Purkinje cell (primary cell): ENCODE results near the gene STN1. TPM values are rescaled to one million over a fixed set of nuclear protein-coding genes. Genes with fewer than 3 reads are reported as not detected.

Source experiments
- polyA plus RNA-seq: library from polyadenylated mRNA; unstranded; fragments of >200 nt; fragmentation: Nextera tagmentation; gene quantifications from 2 replicates; pipeline ENCODE4 v1.2.1, GENCODE V29; 2014

STN1 gene, protein sequence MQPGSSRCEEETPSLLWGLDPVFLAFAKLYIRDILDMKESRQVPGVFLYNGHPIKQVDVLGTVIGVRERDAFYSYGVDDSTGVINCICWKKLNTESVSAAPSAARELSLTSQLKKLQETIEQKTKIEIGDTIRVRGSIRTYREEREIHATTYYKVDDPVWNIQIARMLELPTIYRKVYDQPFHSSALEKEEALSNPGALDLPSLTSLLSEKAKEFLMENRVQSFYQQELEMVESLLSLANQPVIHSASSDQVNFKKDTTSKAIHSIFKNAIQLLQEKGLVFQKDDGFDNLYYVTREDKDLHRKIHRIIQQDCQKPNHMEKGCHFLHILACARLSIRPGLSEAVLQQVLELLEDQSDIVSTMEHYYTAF
- 10.6 and 11.6 TPM in 2 replicates for polyA plus RNA-seq

DNA sequence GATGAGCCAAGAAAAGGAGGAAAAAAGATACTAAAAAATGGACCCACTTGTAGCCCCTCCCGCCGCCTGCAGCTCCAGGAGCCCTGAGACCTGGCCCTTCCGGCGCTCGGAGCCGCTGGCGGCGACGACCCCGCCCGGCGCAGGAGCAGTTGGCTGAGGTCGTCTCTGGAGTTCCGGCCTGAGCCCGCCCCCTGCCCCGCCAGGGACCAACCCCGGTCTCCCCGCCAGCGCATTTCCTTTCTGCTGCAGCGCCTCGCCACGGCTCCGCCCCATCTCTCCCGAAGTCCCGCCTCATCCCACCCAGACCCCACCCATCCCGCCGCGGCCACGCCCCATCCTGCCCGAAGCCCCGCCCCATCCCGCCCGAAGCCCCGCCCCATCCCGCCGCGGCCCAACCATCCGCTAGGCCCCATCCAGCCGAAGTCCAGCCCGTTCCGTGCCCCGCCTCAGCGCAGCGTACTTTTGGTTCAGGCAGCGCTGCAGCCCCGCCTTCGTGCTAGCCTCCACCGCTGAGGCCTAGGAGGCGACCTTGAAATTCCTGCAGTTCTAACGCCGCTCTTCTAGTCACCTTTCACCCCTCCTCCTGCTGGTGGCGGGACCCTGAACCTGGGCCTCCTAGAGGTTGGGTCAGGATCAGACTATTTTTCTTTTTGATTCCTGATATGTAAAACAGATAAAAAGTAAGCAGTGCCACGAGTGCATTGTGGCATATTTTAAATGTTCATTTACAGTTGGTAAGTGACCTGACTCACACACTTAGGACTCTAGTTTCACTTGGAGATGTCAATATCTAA, at the start of gene STN1:
Gene STN1 (minus strand): TSS at position 132 of the 794 bp plus-strand sequence. CDS start 590 bp downstream, outside the sequence.

DNA sequence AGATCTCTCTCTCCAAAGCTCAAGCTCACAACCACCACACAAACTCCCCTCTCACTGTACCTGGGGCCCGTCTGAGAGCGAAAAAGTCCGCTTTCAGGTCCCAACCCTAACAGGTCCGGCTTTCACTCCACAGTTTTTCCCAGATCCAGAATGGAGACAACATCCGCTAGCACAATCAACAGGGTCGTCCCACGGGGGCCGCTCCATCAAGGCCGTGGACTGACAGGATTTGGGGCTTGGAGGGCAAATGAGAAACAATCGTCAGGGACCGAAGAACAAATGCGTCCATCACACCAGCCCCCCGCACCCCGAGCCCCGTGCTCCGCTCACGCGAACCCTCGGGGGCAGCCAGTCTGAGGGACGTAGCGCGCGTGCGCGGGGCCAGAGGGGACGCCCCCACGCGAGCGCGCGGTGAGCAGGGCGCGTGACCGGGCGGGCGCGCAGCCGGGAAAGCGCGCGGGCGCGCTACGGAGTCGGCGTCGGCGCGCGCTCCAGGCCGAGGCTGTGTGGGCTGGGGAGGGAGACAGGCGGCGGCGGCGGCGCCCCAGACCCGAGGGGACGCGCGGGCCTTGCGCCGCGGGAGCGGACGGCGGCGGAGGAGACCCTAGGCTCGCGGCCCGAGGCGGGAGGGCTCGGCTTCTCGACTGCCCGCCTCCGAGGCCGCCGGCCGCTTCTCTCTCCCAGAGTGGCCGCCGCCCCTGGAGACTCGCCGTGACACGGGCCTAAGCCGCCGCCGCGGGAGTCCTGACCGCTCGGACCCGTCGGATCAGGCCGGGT, 48.9 kb upstream of the STN1 start, which contains the start of gene SLK:
Gene SLK (plus strand): TSS at position 470 of the 777 bp plus-strand sequence. CDS start 606 bp downstream, outside the sequence.

DNA sequence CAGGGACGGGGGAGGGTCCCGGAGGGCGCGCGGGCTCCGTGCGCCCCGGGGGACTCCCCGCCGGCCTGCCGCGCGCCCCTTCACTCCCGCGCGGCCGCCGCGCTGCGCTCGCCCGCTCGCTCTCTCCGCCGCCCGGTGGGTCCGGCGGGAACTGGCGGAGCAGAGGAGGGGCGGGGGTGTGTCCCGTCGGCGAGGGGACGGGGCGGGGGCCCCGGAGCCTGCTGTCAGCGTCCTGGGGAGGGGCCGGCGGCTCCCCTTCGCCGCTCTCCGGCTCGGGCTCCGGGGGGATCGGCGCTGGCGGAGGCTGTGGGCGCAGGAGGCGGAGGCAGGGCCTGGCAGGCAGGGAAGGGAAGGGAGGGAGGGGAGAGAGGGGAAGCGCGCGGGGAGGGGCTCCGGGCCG, 62.6 kb downstream of the STN1 start, which contains the start of gene SH3PXD2A:
Gene SH3PXD2A (minus strand): TSS at position 153 of the 400 bp plus-strand sequence. CDS start 310 bp downstream, outside the sequence.

Other genes with a start within 250 kb of the STN1 start
- gene SH3PXD2A, start 62.6 kb downstream of the STN1 start, polyA plus RNA-seq: 4.9 and 5.5 TPM in 2 replicates
- gene SLK, start 49.0 kb upstream of the STN1 start, polyA plus RNA-seq: 16.7 and 18.5 TPM in 2 replicates
- not detected in 2 replicates for gene COL17A1, start 167.7 kb upstream of the STN1 start, polyA plus RNA-seq
- 15.8 and 19.0 TPM in 2 replicates for gene SFR1, start 204.0 kb upstream of the STN1 start, polyA plus RNA-seq